ENCODE measurements around the gene EFCAB12.

The EFCAB12 gene

DNA sequence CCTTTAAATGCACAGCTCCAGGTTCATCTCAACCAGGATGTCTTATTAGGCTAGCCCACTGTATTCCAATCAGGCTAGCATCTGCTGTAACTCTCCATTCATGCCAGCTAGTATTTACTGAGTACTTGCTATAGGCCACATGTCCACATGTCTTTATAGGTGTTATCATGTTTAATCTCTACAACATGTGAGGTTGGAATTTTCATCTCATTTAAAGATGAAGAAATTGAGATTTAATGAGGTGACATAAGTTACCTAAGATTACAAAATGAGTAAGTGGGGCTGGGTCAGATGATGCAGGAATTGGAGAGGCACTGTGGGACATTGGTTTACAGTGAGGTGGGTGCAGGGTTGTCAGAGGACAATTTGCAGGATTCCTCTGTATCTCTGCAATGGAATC lies 14.5 kb upstream of the EFCAB12 start:
- DNase-seq = no peak

DNA sequence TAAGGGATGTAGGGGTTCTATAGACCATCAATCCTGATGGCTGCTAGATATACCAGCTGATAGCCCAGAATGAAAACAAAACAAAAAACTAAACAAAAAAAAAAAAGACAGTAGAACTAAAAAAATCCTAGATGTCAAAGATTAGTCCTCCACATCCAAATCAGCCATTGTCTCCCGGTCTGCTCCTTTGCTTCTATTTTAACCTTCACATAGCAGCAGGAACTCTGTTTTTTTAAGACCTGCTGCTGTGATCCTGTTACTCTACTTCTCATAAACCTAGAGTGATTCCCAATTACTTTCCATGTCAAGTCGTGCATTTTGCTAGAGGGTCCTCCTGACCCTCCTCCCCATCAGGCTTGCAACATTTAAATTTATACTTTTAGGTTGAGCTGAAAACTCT lies 14.1 kb upstream of the EFCAB12 start:
- no peak for DNase-seq

DNA sequence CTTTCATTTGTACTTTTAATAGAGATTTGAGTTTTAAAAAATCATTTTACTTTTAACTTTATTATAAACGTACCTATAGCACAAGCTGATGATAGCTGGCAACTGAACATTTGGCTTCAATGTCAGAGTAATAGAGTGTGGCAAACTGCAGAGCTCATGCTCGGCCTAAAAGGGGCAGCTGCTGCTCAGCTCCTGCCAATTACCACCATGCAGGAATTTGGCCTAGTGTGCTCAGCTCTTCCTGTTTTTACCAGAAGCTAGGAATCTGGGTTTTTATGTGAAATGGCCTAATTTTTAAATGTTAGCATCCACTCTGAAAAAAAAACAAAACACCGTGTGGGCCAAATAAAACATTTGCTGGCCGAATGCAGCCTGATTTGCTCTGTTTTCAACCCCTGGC lies 13.3 kb upstream of the EFCAB12 start:
- no peak for DNase-seq

DNA sequence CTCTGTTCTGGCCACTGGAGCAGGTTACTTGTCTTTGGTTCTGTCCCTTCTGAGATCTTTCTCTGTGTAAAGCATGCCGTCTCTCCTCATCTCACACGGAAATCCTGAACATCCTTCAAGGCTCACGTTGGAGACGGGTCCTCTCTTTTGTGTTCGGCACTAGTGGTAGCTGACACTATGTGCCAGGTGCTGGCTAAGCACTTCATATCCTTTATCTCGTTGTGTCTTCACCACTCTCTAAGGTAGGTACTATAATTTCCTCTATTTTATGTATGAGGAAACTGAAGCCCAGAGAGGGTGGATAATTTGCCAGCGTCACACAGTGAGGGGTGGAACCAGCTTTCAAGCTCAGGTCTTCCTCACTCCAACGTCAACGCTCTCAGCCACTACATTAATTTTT lies 12.8 kb upstream of the EFCAB12 start:
- no peak for DNase-seq

DNA sequence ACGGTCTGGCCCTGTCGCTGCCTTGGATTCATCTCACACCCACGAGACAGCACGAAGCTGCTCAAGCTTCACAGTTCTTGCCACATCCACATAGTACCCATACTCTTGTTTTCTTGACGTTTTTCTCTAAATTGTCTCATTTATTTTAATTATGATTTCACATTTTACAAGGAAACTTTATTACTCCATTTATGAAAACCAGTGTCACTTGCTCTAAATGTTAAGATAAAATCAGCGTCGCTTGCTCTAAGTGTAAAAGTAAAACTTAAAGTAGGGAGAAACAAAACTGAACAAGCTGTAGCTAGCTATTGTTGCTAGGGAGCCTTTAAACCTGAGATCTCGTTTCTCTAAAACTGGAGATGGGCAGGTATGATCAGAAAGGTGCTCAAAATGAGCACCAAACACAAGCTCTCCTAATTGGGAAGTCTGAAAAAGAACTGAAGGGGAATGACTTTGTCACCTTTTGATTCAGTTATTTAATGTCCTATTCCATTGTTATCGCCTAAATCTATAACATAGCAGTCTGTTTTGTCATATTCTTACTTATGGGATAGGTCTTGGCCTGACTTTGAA lies 12.3 kb upstream of the EFCAB12 start:
- DNase-seq = no peak

DNA sequence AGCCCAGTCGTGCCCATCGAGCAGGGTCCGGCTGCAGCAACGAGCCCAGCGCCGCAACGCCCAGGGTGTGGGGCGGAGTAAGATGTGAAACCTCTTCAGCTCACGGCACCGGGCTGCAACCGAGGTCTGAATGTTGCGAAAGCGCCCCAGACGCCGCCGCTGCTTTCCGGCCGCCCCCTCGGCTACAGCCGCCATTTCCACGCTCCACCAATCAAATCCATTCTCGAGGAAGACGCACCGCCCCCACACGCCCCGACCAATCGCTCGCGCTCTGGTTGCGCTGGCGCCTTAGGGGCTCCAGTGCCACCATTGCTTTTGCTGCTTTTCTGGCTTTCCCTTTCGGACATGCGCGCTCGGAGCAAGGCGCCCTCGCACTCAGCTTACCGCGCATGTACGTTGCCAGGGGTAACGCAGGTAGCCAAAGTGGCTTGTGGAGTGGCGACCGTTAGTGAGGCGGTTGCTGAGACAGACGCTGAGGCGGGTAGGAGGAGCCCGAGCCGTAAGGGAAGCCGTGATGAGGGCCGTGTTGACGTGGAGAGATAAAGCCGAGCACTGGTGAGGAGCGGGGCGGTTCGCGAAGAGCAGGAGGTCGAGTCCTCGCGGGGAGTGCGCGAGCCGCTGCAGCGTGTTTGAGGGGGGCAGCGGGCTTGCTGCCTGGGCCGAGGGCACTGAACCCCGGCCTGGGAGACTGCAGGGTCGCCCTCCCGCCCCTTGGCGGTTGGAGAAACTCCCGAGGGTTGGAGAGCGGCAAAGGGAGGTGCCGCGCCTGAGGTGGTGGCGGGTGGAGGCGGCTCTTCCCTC lies 11.6 kb upstream of the EFCAB12 start, which contains the start of the genes IFT122 and MBD4:
TSS of gene IFT122 (plus strand) at position 408 of the 801 bp plus-strand sequence. CDS start at position 515, 107 bp downstream.
TSS of gene MBD4 (minus strand) at position 132 of the 801 bp plus-strand sequence. CDS start at position 17, 115 bp downstream.
- DNase-seq = peak; percentile 98

DNA sequence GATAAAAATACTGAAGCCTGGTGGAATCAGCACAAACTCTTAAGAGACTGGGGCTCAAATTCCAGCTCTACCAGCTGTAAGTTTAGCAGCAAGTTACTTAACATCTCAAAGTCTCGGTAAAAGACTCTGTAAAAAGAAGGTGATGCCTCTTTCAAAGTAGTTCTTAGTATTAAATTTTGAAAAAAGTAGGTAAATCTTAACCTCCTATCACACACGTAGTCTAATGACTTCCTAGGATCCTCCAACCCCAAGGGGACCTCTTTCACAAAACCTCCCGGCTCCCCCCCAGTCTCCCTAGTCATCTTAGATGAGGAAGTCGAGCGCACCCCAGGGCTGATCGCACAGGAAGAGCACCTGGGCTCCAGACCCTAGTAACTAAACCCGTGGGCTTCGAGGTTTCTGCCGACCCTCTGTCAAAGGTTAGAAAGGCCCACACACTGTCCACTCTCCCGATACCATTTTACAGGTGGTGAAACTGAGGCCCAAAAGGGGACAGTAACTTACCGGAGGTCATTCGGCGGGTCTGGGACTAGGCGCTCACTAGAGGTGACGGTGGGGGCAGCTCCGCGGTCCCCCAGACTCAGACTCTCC lies 10.9 kb upstream of the EFCAB12 start:
- DNase-seq = peak; percentile 42

DNA sequence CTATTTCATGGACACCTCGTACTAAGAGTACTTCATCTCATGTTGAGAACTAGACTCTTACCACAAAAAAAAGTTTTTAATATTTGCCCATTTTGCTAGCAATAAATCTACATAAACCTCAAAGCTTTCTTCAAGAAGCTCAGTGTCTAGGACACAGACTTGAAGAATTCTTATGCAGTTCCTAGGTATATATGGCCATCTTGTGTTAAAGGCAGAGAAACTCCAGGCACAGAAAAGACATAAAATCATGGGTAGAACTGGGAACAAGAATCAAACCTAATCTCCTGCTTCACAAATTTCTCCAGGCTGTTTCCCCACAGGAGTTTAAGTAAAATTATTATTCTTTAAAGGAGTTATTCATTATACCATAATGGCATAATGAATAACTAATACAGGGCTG lies 6.9 kb upstream of the EFCAB12 start:
- no peak for DNase-seq

DNA sequence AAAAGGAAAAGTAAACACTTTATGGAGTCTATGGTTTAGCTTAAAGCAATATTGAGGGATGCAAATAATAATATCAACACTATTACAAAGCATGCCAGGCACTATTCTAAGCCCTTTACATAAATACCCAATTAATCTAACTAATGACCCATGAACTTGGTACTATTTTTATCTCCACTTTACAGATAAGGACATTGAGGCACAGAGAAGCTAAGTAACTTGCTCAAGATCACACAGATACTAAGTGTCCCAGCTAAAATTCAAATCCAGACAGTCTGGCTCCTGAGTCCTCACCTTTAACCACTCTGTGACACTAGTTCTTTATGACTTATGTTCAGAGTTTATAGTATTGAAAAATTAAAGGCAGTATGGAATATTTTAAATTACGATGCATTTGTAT lies 5.7 kb upstream of the EFCAB12 start:
- DNase-seq = no peak

DNA sequence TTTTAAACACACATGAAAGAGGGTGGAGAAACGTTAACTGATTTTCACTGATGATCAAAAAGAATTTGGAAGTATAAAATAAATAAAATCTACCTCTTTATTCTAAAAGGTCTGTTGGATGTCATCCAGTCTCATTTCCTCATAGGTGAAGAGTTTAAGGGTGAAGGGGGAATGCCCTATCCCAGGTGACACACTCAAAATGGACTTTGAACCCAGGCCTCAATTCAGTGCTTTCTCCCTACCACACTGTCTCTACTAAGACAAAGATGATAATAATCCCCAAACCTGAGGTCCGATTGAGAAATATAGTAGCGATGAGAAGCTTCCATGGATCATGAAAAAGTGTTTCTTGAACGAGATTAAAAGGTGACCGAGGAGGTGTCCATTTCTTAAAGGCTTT lies 5.1 kb upstream of the EFCAB12 start:
- no peak for DNase-seq

DNA sequence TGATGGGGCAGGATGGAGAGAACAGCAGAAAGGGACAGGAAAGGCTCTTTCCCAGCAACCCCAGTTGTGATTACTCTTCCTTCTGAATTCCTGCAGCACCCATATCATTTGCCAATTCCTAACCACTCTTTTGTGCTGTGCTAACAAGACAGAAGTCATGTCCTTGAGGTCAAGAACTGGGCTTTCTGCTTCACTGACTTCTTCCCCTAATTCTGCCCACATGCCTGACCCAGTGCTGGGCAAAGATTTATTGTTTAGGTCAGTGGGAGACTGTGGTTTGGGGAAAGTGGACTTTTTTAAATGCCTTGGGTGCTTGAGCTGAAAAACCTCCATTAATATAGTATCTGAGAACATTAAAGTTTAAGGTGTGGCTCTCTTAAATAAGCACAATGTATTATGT lies 4.2 kb upstream of the EFCAB12 start:
- no peak for DNase-seq

DNA sequence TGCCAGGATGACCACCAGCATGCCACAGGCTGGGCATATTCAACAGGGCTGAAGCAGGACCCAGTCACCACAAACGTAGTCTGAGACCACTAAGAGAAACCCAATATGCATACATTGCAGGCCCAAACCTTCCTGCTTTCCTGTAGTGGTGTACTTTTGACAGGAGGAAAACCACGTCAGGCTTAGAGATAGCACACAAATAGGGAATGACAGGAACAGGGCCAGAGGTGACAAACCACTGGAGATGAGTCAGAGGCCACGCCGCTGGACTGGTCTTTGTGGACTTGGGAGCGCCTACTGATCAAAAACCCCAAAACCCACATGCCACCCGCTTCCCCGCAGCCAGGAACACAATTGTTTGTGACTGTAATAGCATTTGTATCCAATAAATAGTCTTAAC lies 3.6 kb upstream of the EFCAB12 start:
- no peak for DNase-seq

DNA sequence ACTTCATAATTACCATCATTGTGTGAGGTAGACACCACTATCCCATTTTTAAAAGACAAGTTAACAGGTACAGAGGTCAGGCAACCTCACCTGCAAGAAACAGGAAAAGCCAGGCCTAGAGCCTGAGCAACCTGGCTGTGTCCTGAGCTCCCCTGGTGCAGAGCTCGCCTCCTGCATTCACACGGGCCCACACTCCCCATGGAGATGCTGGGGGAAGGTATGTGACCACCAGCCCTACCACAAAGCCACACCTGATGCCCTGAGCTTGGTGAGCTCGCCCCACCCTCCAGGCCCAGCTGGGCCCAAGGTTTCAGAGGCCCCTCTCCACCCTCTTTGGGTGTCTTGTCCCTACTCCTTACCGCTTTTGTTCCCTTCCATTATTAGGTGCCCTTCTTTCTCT lies 1.2 kb upstream of the EFCAB12 start:
- DNase-seq = no peak

DNA sequence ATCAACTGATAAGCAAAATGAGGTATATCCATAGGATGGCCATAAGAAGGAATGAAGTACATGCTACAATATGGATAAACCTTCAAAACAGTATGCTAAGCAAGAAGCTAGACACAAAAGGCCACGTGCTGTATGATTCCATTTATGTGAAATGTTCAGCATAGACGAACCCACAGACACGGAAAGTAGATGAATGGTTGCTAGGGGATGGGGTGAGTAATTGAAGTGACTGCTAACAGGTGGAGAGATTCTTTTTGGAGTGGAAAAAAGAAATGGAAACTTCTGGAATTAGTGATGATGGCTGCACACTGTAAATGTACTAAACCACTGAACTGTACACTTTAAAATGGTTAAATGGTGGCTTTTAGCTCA lies 630 bp upstream of the EFCAB12 start:
- no peak for DNase-seq

DNA sequence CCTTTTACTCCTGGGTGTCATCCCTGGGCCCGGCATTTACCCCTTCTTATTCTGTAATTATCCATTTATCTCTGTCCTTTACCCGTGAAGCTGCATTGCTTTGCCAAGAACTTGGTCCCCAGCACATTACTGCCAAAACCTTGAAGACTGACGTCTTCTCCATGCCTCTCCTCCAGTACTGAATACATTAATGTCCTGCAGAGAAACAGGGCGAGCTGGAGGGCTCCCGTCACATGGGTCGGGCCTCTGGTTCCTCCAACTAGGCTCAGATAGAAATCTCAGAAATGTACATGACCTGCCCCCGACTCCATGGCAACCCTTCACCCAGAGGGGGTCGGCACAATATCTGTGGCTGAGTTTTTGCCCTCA lies 445 bp downstream of the EFCAB12 start:
- DNase-seq = no peak

DNA sequence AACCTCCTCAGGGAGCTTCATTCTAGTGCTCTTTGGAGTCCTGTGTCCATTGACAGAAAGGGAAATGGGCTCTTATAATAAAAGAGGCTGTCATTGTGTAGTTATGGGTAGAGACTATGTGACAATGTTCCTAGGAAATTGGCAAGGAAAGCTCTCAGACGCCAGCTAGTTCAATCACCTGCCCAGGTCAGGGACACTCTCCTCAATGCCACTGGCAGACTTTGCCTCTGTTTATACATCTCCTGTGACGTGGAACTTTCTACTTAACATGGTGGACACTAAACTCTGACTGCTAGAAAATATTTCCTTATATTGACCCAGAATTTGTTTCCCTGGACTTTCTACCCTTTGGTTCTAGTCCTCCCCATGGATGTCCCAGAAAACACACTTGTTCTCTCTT lies 2.8 kb downstream of the EFCAB12 start:
- no peak for DNase-seq

DNA sequence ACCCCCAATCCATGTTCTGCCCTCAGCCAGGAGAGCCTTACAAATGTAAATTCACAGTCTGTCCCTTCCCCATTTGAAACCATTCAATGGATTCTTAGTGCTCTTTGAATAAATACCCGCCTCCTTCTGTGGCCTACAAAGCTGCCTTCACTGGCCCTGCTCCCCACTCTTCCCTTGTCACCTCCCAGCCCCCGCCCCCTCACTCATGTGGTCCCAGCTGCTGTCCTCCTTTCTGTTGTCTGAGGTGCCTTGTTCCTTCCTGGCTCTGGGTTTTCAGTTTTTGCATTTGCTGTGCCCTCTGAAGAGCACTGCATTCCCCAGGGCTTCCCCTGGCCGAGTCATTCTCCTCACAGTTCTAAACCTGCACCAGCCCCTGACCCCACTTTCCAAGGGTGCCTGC lies 3.2 kb downstream of the EFCAB12 start:
- DNase-seq = no peak

DNA sequence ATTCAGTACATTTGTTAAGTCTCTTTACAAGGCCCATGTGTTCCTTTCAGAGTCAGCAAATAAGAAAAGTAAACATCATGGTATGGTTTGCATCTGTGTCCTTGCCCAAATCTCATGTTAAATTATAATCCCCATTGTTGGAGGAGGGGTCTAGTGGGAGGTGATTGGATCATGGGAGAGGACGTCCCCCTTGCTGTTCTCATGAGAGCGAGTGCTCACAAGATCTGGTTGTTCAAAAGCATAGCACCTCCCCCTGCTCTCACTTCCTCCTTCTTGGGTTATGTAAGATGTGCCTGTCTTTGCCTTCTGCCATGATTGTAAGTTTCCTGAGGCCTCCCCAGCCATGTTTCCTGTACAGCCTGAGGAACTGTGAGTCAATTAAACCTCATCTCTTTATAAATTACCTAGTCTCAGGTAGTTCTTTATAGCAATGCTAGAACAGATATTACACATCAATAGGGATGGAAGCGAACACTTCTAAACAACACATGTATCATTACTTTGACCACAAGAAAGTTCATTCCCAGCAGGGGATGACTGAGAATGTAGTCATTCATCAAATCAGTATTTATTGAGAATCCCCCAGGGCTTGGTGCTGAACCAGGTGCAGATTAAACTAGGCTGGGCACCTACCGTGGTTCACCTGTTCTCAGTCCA lies 4.1 kb downstream of the EFCAB12 start:
- no peak for DNase-seq

DNA sequence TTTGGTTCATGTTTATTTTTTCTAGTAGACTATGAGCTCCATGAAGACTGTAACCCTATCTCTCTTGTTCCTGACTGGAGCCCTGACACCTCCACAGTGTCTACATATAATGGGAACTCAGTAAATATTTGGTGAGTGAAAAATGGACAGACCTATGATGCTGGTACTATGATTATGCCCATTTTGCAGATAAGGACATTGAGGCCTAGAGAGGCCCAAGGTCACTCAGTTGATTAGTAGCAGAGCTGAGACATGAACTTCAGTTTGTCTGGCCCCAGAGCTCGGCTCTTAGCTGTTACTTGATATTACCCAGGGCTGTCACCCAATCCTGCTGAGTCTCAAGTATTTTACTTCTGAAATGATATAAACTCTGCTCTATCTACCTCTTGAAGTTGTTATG lies 5.5 kb downstream of the EFCAB12 start:
- no peak for DNase-seq

DNA sequence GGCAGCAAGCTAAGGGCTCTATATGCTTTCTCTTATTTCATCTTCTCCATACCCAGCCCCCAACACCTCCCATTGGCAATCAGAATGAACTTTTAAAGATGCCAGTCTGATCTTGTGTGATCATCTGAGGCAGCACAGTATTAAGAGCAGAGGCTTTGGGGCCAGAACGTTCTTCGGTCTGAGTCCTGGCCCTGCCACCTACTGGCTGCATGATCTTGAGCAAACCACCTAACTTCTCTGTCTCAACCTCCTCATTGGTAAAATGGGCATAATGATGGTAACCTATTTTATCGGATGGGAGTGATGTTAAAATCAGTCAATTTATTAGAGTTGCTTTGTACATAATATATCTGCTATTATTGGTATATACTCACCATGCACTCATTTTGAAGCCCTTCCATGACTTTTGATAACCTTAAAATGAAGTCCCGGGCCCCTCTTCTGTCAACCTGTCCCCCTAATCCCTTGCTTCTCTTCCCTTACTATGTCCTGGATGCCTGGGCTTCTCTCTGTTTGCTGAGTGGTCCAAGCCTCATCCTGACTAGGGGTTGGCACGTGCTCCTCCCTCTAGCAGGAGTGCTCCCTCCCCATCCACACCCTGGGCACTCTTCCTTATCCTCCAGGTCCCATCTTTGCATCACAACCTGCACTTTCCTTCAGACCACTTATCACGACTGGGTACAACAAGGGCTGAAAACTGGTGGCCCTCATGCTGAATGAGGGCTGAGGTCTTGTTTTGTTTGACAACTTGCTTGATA lies 6.3 kb downstream of the EFCAB12 start:
- no peak for DNase-seq

DNA sequence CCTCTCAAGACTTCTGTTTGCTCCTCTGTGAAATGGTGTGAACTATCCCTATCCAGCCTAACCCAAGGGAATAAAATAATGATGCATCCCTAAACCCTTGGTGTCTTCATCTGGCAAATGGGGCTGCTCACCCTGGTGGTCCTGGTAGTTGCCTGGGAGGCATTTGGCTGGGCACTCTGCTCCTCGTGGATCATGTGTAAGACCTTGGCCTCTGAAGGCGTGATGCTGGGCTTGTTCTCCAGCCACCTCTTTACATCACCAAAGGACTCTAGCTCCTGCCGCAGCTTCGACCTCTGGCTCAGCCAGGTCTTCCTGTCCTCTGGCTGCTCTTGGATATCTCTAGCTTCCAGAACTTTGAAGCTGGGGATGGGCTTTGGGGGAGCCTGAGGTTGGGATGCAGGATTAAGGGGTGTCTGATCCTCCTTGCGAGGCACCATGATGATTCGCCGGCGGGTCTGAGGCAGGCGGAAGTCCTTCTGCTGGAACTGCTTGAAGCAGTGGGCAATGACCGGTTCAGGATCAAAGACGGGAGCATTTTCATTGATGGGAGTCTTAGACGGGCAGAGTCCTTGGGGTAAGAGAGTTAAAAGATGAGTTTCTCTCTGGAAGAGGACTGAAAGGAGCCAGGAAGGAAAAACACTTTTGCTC lies 7.1 kb downstream of the EFCAB12 start:
- no peak for DNase-seq

DNA sequence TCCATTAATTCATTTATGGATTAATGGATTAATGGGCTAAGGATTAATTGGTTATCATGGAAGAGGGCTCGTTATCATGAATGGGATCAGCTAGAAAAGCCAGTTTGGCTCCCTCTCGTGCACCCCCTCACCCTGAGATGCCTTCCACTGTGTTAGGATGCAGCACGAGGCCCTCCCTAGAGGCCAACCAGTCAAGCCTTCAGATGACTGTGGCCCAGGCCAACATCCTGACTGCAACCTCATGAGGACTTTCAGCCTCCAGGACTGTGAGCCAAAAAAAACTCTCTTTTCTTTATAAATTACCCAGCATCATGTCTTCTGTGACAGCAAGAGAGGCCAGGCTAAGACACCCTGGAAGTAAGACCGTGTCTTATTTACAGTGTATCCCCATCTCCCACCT lies 9.0 kb downstream of the EFCAB12 start:
- no peak for DNase-seq
